ENCODE data around the gene SRP72.
"Not testable (repeated sequence)": the region's sequence is repeated elsewhere in the genome, so short reads cannot be mapped to it uniquely, and the experiment has no call there.

DNA sequence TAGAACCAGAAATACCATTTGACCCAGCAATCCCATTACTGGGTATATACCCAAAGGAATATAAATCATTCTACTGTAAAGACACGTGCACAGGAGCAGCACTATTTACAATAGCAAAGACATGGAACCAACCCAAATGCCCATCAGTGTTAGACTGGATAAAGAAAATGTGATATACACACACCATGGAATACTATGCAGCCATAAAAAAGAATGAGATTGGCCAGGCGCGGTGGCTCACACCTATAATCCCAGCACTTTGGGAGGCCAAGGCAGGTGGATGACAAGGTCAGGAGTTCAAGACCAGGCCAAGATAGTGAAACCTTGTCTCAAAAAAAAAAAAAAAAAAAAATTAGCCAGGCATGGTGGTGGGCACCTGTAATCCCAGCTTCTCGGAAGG lies 17.9 kb upstream of the SRP72 start:
- TF ChIP-seq, protein P1, sequence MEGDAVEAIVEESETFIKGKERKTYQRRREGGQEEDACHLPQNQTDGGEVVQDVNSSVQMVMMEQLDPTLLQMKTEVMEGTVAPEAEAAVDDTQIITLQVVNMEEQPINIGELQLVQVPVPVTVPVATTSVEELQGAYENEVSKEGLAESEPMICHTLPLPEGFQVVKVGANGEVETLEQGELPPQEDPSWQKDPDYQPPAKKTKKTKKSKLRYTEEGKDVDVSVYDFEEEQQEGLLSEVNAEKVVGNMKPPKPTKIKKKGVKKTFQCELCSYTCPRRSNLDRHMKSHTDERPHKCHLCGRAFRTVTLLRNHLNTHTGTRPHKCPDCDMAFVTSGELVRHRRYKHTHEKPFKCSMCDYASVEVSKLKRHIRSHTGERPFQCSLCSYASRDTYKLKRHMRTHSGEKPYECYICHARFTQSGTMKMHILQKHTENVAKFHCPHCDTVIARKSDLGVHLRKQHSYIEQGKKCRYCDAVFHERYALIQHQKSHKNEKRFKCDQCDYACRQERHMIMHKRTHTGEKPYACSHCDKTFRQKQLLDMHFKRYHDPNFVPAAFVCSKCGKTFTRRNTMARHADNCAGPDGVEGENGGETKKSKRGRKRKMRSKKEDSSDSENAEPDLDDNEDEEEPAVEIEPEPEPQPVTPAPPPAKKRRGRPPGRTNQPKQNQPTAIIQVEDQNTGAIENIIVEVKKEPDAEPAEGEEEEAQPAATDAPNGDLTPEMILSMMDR (IDR thresholded peaks at IDR 0.05; ENCODE audit: borderline replicate concordance, extremely low read depth, low read length, poor library complexity, severe bottlenecking), result not testable (repeated sequence)
- not testable (repeated sequence) for TF ChIP-seq EZH2 (IDR thresholded peaks at IDR 0.05; ENCODE audit: borderline replicate concordance, low read depth, low read length, severe bottlenecking)
